Daoy (cell line): Measurements from ENCODE around the gene MYPN. TPM values are rescaled to one million over a fixed set of nuclear protein-coding genes. Genes with fewer than 3 reads are reported as not detected.

Source experiments
- DNase-seq: peaks from one replicate; pipeline ENCODE4 v3.0.0-alpha.2; 2015; ENCODE audit warnings: low read depth
- total RNA-seq: library from RNA; depleted of rRNA; stranded (reverse); fragments of >200 nt; shearing (Covaris generic); gene quantifications from 2 replicates; pipeline ENCODE4 v1.2.3, GENCODE V29; 2014

Gene MYPN
- total RNA-seq, 1 experiment from 2014 or later = 2.9 TPM

- peak; percentile 21 for DNase-seq
Observed at GRCh38 chr10:68088740-68089139, 20.5 kb upstream of the MYPN start.

- DNase-seq = no peak
Observed at GRCh38 chr10:68090586-68090985, 18.7 kb upstream of the MYPN start.

- DNase-seq = no peak
Observed at GRCh38 chr10:68092512-68092911, 16.8 kb upstream of the MYPN start.

- peak; percentile 75 for DNase-seq
Observed at GRCh38 chr10:68095153-68095552, 14.1 kb upstream of the MYPN start.

GRCh38 chr10:68096913-68097516 is 12.3 kb upstream of the MYPN start:
- peak; percentile 94 for DNase-seq

- peak; percentile 29 for DNase-seq
Observed at GRCh38 chr10:68099736-68100135, 9.6 kb upstream of the MYPN start.

GRCh38 chr10:68101066-68101465 is 8.2 kb upstream of the MYPN start:
- DNase-seq = no peak

GRCh38 chr10:68103261-68103878 is 5.9 kb upstream of the MYPN start:
- DNase-seq = no peak

GRCh38 chr10:68103901-68104300 is 5.4 kb upstream of the MYPN start:
- DNase-seq = no peak

GRCh38 chr10:68105820-68106219 is 3.5 kb upstream of the MYPN start:
- peak; percentile 65 for DNase-seq

- peak; percentile 89 for DNase-seq
Observed at GRCh38 chr10:68106656-68107055, 2.6 kb upstream of the MYPN start.

- DNase-seq = no peak
Observed at GRCh38 chr10:68107651-68108050, 1.6 kb upstream of the MYPN start.

- DNase-seq = no peak
Observed at GRCh38 chr10:68108051-68108450, 1.2 kb upstream of the MYPN start.

GRCh38 chr10:68108653-68109052 is 635 bp upstream of the MYPN start:
- DNase-seq = no peak

GRCh38 chr10:68110027-68110426 is 739 bp downstream of the MYPN start:
- DNase-seq = no peak

GRCh38 chr10:68111584-68111983 is 2.3 kb downstream of the MYPN start:
- no peak for DNase-seq

- no peak for DNase-seq
Observed at GRCh38 chr10:68112837-68113236, 3.5 kb downstream of the MYPN start.

- no peak for DNase-seq
Observed at GRCh38 chr10:68118657-68119056, 9.4 kb downstream of the MYPN start.

GRCh38 chr10:68121020-68121743 is 11.9 kb downstream of the MYPN start:
- DNase-seq = no peak

GRCh38 chr10:68121852-68122251 is 12.6 kb downstream of the MYPN start:
- DNase-seq = no peak

- DNase-seq = no peak
Observed at GRCh38 chr10:68124718-68125117, 15.4 kb downstream of the MYPN start.

GRCh38 chr10:68125772-68126171 is 16.5 kb downstream of the MYPN start:
- DNase-seq = no peak

GRCh38 chr10:68128015-68128414 is 18.7 kb downstream of the MYPN start:
- DNase-seq = no peak
